ENCODE results near the gene NPAS3.

DNA sequence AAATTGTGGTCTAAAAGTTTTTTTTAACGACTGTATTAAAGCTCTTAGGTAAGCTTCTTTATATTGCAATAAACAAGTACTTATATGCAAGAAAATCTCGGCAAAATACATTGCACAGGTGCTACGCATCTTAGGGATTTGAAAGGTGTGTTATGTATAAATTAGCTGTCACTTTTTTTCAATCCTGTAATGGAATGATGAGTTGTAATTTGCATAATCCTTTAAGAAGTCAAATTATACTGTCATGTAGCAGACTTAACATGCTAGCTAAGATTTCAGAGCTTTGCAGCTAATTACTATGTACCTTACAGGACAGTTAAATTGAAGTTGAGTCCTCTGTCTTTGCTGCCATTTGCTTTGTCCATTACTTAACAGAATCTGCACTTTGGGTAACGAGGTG, 117.5 kb downstream of the NPAS3 start:
- TF ChIP-seq, protein P1, sequence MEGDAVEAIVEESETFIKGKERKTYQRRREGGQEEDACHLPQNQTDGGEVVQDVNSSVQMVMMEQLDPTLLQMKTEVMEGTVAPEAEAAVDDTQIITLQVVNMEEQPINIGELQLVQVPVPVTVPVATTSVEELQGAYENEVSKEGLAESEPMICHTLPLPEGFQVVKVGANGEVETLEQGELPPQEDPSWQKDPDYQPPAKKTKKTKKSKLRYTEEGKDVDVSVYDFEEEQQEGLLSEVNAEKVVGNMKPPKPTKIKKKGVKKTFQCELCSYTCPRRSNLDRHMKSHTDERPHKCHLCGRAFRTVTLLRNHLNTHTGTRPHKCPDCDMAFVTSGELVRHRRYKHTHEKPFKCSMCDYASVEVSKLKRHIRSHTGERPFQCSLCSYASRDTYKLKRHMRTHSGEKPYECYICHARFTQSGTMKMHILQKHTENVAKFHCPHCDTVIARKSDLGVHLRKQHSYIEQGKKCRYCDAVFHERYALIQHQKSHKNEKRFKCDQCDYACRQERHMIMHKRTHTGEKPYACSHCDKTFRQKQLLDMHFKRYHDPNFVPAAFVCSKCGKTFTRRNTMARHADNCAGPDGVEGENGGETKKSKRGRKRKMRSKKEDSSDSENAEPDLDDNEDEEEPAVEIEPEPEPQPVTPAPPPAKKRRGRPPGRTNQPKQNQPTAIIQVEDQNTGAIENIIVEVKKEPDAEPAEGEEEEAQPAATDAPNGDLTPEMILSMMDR (IDR thresholded peaks at IDR 0.05) = no peak
- no peak for TF ChIP-seq POLR2A (IDR thresholded peaks at IDR 0.05)
